HG02938 (cell line): ENCODE measurements around the gene IVL.

Source experiments
- ATAC-seq: cut with Tn5 transposase; IDR thresholded peaks from one replicate; pipeline ENCODE4 v1.9.1; 2021; ENCODE audit warnings: mild to moderate bottlenecking, moderate library complexity; ENCODE audit not compliant: unreplicated experiment

IVL gene

GRCh38 chr1:152907686-152908601, at the start of gene IVL:
TSS of gene IVL (plus strand) at chr1:152908546. CDS start at chr1:152909798, 1,252 bp downstream.
- no peak for ATAC-seq

GRCh38 chr1:152859696-152860095, 48.6 kb upstream of the IVL start, which contains the start of gene LCE7A:
TSS of gene LCE7A (plus strand) at chr1:152859996. CDS start at chr1:152860698, 702 bp downstream.
- ATAC-seq = no peak

- no peak for ATAC-seq
These were observed 48.2 kb upstream of the IVL start for GRCh38 chr1:152860129-152860528.

- ATAC-seq = no peak
These were observed 47.0 kb upstream of the IVL start for GRCh38 chr1:152861374-152861773.

- no peak for ATAC-seq
These were observed 43.9 kb upstream of the IVL start for GRCh38 chr1:152864443-152864842.

GRCh38 chr1:152866321-152866720, 42.0 kb upstream of the IVL start:
- no peak for ATAC-seq

- peak; percentile 65 for ATAC-seq
These were observed 38.4 kb upstream of the IVL start for GRCh38 chr1:152869808-152870419.

GRCh38 chr1:152870831-152871730, 37.3 kb upstream of the IVL start:
- ATAC-seq = no peak

GRCh38 chr1:152871731-152872126, 36.6 kb upstream of the IVL start:
- ATAC-seq = no peak

GRCh38 chr1:152873495-152873894, 34.9 kb upstream of the IVL start:
- ATAC-seq = no peak

- ATAC-seq = no peak
These were observed 31.5 kb upstream of the IVL start for GRCh38 chr1:152876827-152877226.

GRCh38 chr1:152878042-152878441, 30.3 kb upstream of the IVL start, which contains the start of gene SMCP:
TSS of gene SMCP (plus strand) at chr1:152878322. CDS start at chr1:152884423, 6,101 bp downstream.
- ATAC-seq = no peak

- ATAC-seq = no peak
These were observed 28.7 kb upstream of the IVL start for GRCh38 chr1:152879559-152880198.

- no peak for ATAC-seq
These were observed 28.0 kb upstream of the IVL start for GRCh38 chr1:152880316-152880715.

- ATAC-seq = no peak
These were observed 27.4 kb upstream of the IVL start for GRCh38 chr1:152880907-152881306.

GRCh38 chr1:152884085-152884484, 24.3 kb upstream of the IVL start:
- ATAC-seq = no peak

- no peak for ATAC-seq
These were observed 23.8 kb upstream of the IVL start for GRCh38 chr1:152884506-152884905.

- ATAC-seq = no peak
These were observed 23.3 kb upstream of the IVL start for GRCh38 chr1:152884966-152885624.

GRCh38 chr1:152886085-152886484, 22.3 kb upstream of the IVL start:
- no peak for ATAC-seq
